GM18505 (cell line): ENCODE data around the gene XXYLT1.

Experiments used
- ATAC-seq: cut with Tn5 transposase; IDR thresholded peaks from one replicate; pipeline ENCODE4 v1.9.1; 2021; ENCODE audit not compliant: unreplicated experiment
- POLR2A ChIP-seq: IDR thresholded peaks from 4 replicates; pipeline ENCODE4 v1.6.1; 2011; ENCODE audit warnings: borderline replicate concordance; ENCODE audit not compliant: insufficient read depth, insufficient read length; ENCODE audit errors: extremely low read depth

Gene XXYLT1

GRCh38 chr3:195251336-195252065, 19.5 kb downstream of the XXYLT1 start:
- no peak for ATAC-seq
- TF ChIP-seq POLR2A: no peak

- TF ChIP-seq POLR2A: no peak
- no peak for ATAC-seq
Measured at GRCh38 chr3:195250473-195251251, 20.3 kb downstream of the XXYLT1 start.

- ATAC-seq: no peak
- no peak for TF ChIP-seq POLR2A
Measured at GRCh38 chr3:195249858-195250464, 21.0 kb downstream of the XXYLT1 start.

- ATAC-seq: no peak
- no peak for TF ChIP-seq POLR2A
Measured at GRCh38 chr3:195249057-195249770, 21.7 kb downstream of the XXYLT1 start.

GRCh38 chr3:195248281-195248680, 22.7 kb downstream of the XXYLT1 start:
- no peak for TF ChIP-seq POLR2A
- ATAC-seq: no peak

GRCh38 chr3:195247863-195248189, 23.1 kb downstream of the XXYLT1 start:
- no peak for TF ChIP-seq POLR2A
- ATAC-seq: no peak

- no peak for ATAC-seq
- no peak for TF ChIP-seq POLR2A
Measured at GRCh38 chr3:195247086-195247862, 23.7 kb downstream of the XXYLT1 start.

- ATAC-seq: no peak
- no peak for TF ChIP-seq POLR2A
Measured at GRCh38 chr3:195246581-195246995, 24.4 kb downstream of the XXYLT1 start.

GRCh38 chr3:195245531-195245951, 25.4 kb downstream of the XXYLT1 start:
- ATAC-seq: no peak
- no peak for TF ChIP-seq POLR2A

- no peak for TF ChIP-seq POLR2A
- no peak for ATAC-seq
Measured at GRCh38 chr3:195241592-195242355, 29.2 kb downstream of the XXYLT1 start.

- no peak for TF ChIP-seq POLR2A
- no peak for ATAC-seq
Measured at GRCh38 chr3:195240939-195241338, 30.0 kb downstream of the XXYLT1 start.

GRCh38 chr3:195240171-195240701, 30.7 kb downstream of the XXYLT1 start:
- no peak for TF ChIP-seq POLR2A
- ATAC-seq: no peak
